GM18498 (cell line): ENCODE results near the gene GRIK1.
A peak's percentile ranks its signal among the peaks of the same experiment; 100 is the strongest.

Source experiments
- ATAC-seq: cut with Tn5 transposase; IDR thresholded peaks from one replicate; pipeline ENCODE4 v1.9.1; 2021; ENCODE audit warnings: mild to moderate bottlenecking, moderate library complexity; ENCODE audit not compliant: unreplicated experiment

Gene GRIK1

DNA sequence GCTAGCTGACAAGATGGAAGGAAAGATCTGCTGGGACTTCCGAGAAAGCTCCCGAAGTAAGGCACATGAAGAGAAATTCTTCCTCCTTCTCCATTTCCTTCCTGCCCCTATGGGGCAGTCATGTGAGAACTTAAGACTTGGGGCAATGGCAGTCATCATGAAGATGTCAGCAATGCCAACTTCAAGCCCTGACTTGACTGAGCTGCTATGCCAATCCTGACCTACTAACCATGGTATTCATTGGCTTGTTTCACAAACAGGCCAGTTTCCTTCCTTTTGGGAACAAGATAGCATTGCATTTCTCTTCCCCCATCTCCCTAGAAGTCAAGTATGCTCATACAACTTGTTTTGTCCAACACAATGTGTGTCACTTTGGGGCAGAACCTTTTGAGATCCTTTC lies 25.5 kb downstream of the GRIK1 start:
- ATAC-seq: no peak

DNA sequence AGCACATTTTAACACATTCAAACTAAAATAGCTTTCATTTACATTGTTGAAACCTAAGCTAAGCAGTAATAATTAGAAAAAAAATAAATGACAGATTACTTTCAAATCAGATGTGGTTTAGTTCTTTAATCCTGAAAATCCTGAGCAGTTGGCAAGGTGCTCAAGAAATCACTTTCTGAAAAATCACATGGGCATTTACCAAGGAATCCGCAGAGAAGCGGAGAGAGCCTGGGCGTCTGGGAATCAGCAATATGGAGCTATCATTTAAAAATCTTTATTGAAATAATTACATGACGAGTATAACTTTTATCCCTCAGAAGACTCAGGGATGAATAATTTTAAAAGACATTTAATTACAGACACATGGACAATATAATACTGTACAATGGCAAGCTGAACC lies 30.2 kb downstream of the GRIK1 start:
- ATAC-seq: no peak

GRCh38 chr21:29904359-29905282 lies 35.2 kb downstream of the GRIK1 start:
- no peak for ATAC-seq

DNA sequence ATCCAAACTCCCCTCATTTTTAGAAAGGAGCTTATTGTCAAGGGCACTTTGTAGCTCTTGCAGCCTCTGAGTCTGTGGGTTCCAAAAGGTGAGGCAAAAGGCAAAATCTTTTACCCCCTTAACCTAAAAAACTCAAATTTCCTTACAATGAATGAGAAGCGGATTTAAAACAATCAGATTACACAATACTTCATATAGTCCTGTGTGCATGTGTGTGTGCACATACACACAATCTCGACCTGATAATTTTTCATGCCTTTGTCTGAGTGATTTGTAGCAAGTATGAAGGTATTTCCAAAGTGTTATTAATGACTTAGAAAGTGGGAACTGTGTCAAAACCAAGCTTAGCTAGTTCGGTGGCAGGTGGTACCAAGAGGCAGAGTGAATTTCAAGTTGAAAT lies 42.9 kb downstream of the GRIK1 start:
- ATAC-seq: no peak

GRCh38 chr21:29893687-29894086 lies 46.1 kb downstream of the GRIK1 start:
- ATAC-seq: no peak

- no peak for ATAC-seq
Observed at GRCh38 chr21:29892379-29892778, 47.4 kb downstream of the GRIK1 start.

GRCh38 chr21:29888437-29888836 lies 51.4 kb downstream of the GRIK1 start:
- no peak for ATAC-seq

- ATAC-seq: no peak
Observed at GRCh38 chr21:29887313-29888009, 52.3 kb downstream of the GRIK1 start.

- no peak for ATAC-seq
Observed at GRCh38 chr21:29885491-29885890, 54.3 kb downstream of the GRIK1 start.

DNA sequence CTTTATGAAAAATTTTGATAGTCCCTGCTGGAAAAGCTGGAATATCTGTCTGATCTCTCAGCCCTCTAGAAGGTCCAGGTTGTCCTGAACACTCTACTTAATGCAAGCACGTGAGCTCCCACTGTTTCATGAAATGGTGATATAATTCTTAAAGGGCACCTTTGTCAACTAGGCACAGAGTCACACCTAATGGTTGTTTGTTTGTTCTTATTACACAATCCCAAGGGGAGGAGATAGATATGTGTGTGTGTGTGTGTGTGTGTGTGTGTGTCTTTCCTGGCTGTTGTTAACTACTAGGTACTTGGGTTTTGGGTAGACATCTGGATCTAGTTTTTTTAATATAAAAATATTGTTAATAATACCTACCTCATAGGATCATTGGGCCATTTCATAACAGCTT lies 63.9 kb downstream of the GRIK1 start:
- no peak for ATAC-seq

- ATAC-seq: no peak
Observed at GRCh38 chr21:29875036-29875716, 64.6 kb downstream of the GRIK1 start.

GRCh38 chr21:29873908-29874307 lies 65.9 kb downstream of the GRIK1 start:
- ATAC-seq: no peak

- no peak for ATAC-seq
Observed at GRCh38 chr21:29870814-29871213, 69.0 kb downstream of the GRIK1 start.

GRCh38 chr21:29867796-29868195 lies 72.0 kb downstream of the GRIK1 start:
- no peak for ATAC-seq

GRCh38 chr21:29860346-29860745 lies 79.5 kb downstream of the GRIK1 start:
- ATAC-seq: no peak

DNA sequence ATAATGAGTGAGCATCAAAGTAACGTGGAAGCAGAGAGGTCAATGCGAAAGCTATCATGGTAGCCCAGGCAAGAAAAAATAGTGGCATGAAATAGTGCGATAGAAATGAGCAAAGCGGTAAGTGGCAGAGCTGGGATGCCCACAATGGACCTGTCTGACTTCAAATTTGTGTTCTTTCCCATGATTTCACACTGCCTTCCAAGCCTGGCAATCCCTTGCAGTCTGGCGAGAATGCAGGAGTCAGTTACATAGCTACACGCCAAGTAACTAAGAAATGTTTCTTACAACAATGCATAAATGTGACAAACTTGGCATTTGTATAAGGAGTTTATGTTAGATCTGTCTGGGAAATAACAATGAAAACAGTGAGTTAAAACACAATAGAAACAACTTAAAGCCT lies 82.6 kb downstream of the GRIK1 start:
- no peak for ATAC-seq

DNA sequence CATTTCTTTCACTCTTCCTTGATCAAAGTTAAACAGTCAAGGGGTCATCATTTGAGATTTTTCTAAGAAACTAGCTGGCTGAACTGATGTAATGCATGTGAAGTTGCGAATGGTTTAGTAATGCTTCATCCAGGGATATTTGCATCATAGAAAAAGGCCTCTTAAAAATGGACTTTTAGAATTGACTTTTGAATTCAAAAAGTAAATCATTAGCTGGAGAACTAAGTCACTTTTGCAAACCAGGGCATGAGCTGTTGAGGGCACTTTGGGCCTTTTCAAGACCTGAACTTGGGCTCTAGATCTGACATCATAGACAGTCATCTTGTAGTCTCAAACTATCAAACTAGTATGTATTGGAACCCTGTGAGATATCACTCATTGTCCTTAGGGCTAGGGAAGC lies 85.0 kb downstream of the GRIK1 start:
- no peak for ATAC-seq

GRCh38 chr21:29851611-29852010 lies 88.2 kb downstream of the GRIK1 start:
- no peak for ATAC-seq

DNA sequence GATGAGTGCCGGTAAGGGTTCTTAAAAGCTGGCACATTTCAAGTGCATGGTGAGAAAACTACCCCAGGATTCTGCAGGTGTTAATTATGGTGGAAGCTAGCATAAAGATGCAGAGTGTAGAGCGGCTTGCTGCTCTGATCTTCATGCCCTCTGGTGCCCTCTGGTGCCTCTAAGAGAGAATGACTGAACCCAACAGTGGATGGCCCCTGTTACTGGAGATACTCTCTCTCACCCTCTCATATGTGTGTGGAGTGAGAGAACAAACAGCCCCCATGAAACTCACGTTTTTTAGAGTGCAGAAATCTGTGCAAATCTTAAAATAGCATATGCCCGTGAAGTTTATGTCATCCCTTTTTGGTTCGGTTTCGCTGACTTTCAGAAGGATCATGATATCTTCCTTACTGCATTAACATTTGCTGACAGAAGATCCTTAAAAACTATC lies 90.0 kb downstream of the GRIK1 start:
- peak; percentile 100 for ATAC-seq

DNA sequence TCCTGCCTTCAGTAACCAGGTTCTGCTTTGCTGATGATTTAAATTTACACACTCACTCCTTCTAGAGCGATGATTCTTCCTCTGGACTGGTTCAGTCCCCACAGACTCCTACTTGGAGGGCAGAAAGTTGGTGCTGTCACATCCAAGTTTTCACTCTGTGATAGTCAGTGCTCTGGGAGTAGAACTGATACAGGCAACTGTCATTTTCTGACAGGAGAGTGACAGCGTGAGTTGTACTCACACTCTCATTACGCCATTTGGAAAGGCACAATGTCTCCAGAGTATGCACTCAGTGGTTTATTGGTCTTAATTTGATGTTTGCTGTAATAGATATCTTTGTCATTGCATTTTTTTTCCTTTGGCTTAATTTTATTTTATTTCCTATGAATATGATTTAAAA lies 96.0 kb downstream of the GRIK1 start:
- no peak for ATAC-seq

- ATAC-seq: no peak
Observed at GRCh38 chr21:29834617-29835016, 105.2 kb downstream of the GRIK1 start.

DNA sequence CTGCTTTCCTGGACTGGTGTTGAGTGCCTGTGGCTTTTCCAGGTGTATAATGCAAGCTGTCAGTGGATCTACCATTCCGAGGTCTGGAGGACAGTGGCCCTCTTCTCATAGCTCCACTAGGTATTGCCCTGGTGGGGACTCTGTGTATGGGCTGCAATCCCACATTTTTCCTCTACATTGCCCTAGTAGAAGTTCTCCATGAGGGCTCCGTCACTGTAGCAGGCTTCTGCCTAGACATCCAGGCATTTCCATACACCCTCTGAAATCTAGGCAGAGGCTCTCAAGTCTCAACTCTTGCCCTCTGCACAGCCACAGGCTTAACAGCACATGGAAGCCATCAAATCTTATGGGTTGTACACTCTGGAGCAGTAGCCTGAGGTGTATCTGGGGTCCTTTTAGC lies 107.6 kb downstream of the GRIK1 start:
- no peak for ATAC-seq
